ENCODE measurements around the gene FYCO1. TPM values are rescaled to one million over a fixed set of nuclear protein-coding genes. Genes with fewer than 3 reads are reported as not detected.

The FYCO1 gene
- total and polyA plus RNA-seq, 2 of the 13 experiments (the other 11 are each of a cell fraction or from before 2014, with no cell fraction given): 2.7 to 4.2 TPM

GRCh38 chr3:45962033-45962432 lies 33.6 kb downstream of the FYCO1 start (continued):
- TF ChIP-seq ZNF720 (CRISPR knock-in tag; IDR thresholded peaks at IDR 0.05): no peak
- TF ChIP-seq LCORL (IDR thresholded peaks at IDR 0.05): no peak
- TF ChIP-seq LCORL (CRISPR knock-in tag; IDR thresholded peaks at IDR 0.05): no peak
- TF ChIP-seq, protein P1, sequence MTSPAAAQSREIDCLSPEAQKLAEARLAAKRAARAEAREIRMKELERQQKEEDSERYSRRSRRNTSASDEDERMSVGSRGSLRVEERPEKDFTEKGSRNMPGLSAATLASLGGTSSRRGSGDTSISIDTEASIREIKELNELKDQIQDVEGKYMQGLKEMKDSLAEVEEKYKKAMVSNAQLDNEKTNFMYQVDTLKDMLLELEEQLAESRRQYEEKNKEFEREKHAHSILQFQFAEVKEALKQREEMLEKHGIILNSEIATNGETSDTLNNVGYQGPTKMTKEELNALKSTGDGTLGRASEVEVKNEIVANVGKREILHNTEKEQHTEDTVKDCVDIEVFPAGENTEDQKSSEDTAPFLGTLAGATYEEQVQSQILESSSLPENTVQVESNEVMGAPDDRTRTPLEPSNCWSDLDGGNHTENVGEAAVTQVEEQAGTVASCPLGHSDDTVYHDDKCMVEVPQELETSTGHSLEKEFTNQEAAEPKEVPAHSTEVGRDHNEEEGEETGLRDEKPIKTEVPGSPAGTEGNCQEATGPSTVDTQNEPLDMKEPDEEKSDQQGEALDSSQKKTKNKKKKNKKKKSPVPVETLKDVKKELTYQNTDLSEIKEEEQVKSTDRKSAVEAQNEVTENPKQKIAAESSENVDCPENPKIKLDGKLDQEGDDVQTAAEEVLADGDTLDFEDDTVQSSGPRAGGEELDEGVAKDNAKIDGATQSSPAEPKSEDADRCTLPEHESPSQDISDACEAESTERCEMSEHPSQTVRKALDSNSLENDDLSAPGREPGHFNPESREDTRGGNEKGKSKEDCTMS (CRISPR knock-in tag; conservative IDR thresholded peaks at IDR 0.05): no peak

GRCh38 chr3:45960289-45960688 lies 35.3 kb downstream of the FYCO1 start:
- FAIRE-seq (no peak), DNase-seq (ENCODE audit: low spot score) (no peak), ATAC-seq (no peak)
- CTCF ChIA-PET (ENCODE audit: low intra/inter-chr PET ratio, low total read pairs): no interaction called here
- 100% methylated on average over 2 of the region's 2 CpGs for WGBS (ENCODE audit: low lambda C conversion rate)
- Histone ChIP-seq H3K9ac (ENCODE audit: insufficient read depth, low read depth, low read length) (no peak overlapping the region), H3K4me2 (ENCODE audit: low read depth, low read length) (no peak overlapping the region), H3K27me3 (ENCODE audit: control insufficient read depth in 1 of 2, insufficient read depth in 2 of 2, low read length in 2 of 2) (no peaks in the 10 kb centered on the region), H3K27ac (ENCODE audit: extremely low read length, insufficient read depth, low read length) (no peak overlapping the region), H3K79me2 (ENCODE audit: insufficient read depth, low read length) (no peaks in the 10 kb centered on the region), H3K4me3 (replicated peaks in 1 of 3; ENCODE audit: insufficient read depth in 1 of 3, low read depth in 2 of 3, low read length in 3 of 3) (no peak overlapping the region), H2AFZ (ENCODE audit: low read length) (no peak overlapping the region), H4K20me1 (ENCODE audit: insufficient read depth, low read length) (no peaks in the 10 kb centered on the region; the same call in none of the 2 replicates), H3K9me3 (ENCODE audit: low read length) (no peaks in the 10 kb centered on the region), H3K4me1 (ENCODE audit: insufficient read depth, low read length) (no peaks in the 10 kb centered on the region), H3K36me3 (replicated peaks in 1 of 2; ENCODE audit: control insufficient read depth in 1 of 2, insufficient read depth in 2 of 2, low read length in 2 of 2) (peaks cover 41 to 84% of the 10 kb centered on the region in 2 experiments; a peak in 4 of 5 replicates)
- intact Hi-C loops (cut with micrococcal nuclease; ENCODE audit: unreplicated experiment) (no loop called here), in situ Hi-C loops (cut with HindIII; ENCODE audit: extremely low pct_ligation_motif_present, low pct_unique_long_range_greater_than_20kb) (no loop called here)
- TF ChIP-seq FOXO1 (CRISPR knock-in tag; IDR thresholded peaks at IDR 0.05): no peak
- TF ChIP-seq, protein P2, sequence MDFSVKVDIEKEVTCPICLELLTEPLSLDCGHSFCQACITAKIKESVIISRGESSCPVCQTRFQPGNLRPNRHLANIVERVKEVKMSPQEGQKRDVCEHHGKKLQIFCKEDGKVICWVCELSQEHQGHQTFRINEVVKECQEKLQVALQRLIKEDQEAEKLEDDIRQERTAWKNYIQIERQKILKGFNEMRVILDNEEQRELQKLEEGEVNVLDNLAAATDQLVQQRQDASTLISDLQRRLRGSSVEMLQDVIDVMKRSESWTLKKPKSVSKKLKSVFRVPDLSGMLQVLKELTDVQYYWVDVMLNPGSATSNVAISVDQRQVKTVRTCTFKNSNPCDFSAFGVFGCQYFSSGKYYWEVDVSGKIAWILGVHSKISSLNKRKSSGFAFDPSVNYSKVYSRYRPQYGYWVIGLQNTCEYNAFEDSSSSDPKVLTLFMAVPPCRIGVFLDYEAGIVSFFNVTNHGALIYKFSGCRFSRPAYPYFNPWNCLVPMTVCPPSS (IDR thresholded peaks at IDR 0.05): no peak
- TF ChIP-seq ZNF674 (CRISPR knock-in tag; IDR thresholded peaks at IDR 0.05; ENCODE audit: low read depth): no peak
- TF ChIP-seq, protein P3, sequence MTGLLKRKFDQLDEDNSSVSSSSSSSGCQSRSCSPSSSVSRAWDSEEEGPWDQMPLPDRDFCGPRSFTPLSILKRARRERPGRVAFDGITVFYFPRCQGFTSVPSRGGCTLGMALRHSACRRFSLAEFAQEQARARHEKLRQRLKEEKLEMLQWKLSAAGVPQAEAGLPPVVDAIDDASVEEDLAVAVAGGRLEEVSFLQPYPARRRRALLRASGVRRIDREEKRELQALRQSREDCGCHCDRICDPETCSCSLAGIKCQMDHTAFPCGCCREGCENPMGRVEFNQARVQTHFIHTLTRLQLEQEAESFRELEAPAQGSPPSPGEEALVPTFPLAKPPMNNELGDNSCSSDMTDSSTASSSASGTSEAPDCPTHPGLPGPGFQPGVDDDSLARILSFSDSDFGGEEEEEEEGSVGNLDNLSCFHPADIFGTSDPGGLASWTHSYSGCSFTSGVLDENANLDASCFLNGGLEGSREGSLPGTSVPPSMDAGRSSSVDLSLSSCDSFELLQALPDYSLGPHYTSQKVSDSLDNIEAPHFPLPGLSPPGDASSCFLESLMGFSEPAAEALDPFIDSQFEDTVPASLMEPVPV (CRISPR knock-in tag; IDR thresholded peaks at IDR 0.05): no peak
- TF ChIP-seq MYC (CRISPR knock-in tag; IDR thresholded peaks at IDR 0.05; ENCODE audit: borderline replicate concordance): no peak
- no peak for TF ChIP-seq ZNF7 (CRISPR knock-in tag; IDR thresholded peaks at IDR 0.05)
- no TSS peak for BruUV-seq (replicated peaks)
- POLR2A ChIA-PET: no interaction called here

Measured in HepG2 (cell line).